Uterus (tissue), 2 donors: ENCODE results near the gene PCDHGC5.

Experiments
- CTCF ChIP-seq, 4 experiments: fragments of 200-600 bp in 2 of 4; fragments of 450-650 bp in 2 of 4; sonication (generic) in 2 of 4; IDR thresholded peaks; one replicate each; pipeline ENCODE4 v1.5.1; 2016 to 2019; ENCODE audit warnings: antibody characterized with exemption in 4 of 4, mild to moderate bottlenecking in 2 of 4, moderate library complexity in 1 of 4
- POLR2A ChIP-seq, 2 donors: fragments of 450-650 bp; IDR thresholded peaks; one replicate each; pipeline ENCODE4 v1.6.1; 2016; ENCODE audit warnings: antibody characterized with exemption in 2 of 2, mild to moderate bottlenecking in 1 of 2, moderate library complexity in 1 of 2

- TF ChIP-seq CTCF (IDR thresholded peaks at IDR 0.05) (no peak), POLR2A (IDR thresholded peaks at IDR 0.05) (no peak)
Observed at GRCh38 chr5:141484641-141485311, 4.1 kb upstream of the PCDHGC5 start, which contains the start of gene PCDHGC4.
